H9 (cell line): ENCODE measurements around the gene GFI1. TPM values are rescaled to one million over a fixed set of nuclear protein-coding genes. Genes with fewer than 3 reads are reported as not detected.

ENCODE experiments used
- DNase-seq: peaks from one replicate; pipeline ENCODE4 v3.0.0-alpha.2; 2017
- H2AFZ ChIP-seq: one replicate; pipeline ENCODE4 v1.6.1; 2013; ENCODE audit warnings: mild to moderate bottlenecking, low read length, control low read depth, moderate library complexity
- H2AK5ac ChIP-seq: 2 replicates; pipeline ENCODE4 v1.6.1; 2013; ENCODE audit warnings: low read length, control low read depth, mixed read lengths; ENCODE audit not compliant: insufficient read length
- H2BK120ac ChIP-seq: one replicate; pipeline ENCODE4 v1.6.1; 2013; ENCODE audit warnings: low read depth, mild to moderate bottlenecking, low read length, control low read depth, inconsistent platforms; ENCODE audit not compliant: poor library complexity, severe bottlenecking
- H2BK12ac ChIP-seq: 2 replicates; pipeline ENCODE4 v1.6.1; 2013; ENCODE audit warnings: low read length, control low read depth, mixed read lengths, low read depth; ENCODE audit not compliant: insufficient read length
- H2BK15ac ChIP-seq: 2 replicates; pipeline ENCODE4 v1.6.1; 2013; ENCODE audit warnings: low read depth, low read length, control low read depth
- H2BK20ac ChIP-seq: one replicate; pipeline ENCODE4 v1.6.1; 2013; ENCODE audit warnings: low read depth, mild to moderate bottlenecking, low read length, control low read depth, inconsistent platforms; ENCODE audit not compliant: poor library complexity, severe bottlenecking
- H2BK5ac ChIP-seq: 2 replicates; pipeline ENCODE4 v1.6.1; 2013; ENCODE audit warnings: low read length, control low read depth, mixed read lengths; ENCODE audit not compliant: insufficient read length
- H3K14ac ChIP-seq: 2 replicates; pipeline ENCODE4 v1.6.1; 2013; ENCODE audit warnings: low read length, control low read depth; ENCODE audit not compliant: insufficient read depth
- H3K18ac ChIP-seq: 2 replicates; pipeline ENCODE4 v1.6.1; 2013; ENCODE audit warnings: low read depth, mild to moderate bottlenecking, mixed read lengths, low read length, control low read depth; ENCODE audit not compliant: insufficient read length
- H3K23ac ChIP-seq: 2 replicates; pipeline ENCODE4 v1.6.1; 2013; ENCODE audit warnings: low read length, control low read depth, mixed read lengths, low read depth; ENCODE audit not compliant: insufficient read length
- H3K23me2 ChIP-seq: 2 replicates; pipeline ENCODE4 v1.6.1; 2013; ENCODE audit warnings: low read depth, mild to moderate bottlenecking, mixed read lengths, low read length, control low read depth; ENCODE audit not compliant: insufficient read length, poor library complexity, severe bottlenecking
- H3K27ac ChIP-seq: 2 replicates; pipeline ENCODE4 v1.5.1; 2013; ENCODE audit warnings: low read length, control low read depth, mixed read lengths, low read depth; ENCODE audit not compliant: insufficient read length
- H3K27me3 ChIP-seq: 2 replicates; pipeline ENCODE4 v1.6.1; 2013; ENCODE audit warnings: low read length, control low read depth, inconsistent platforms; ENCODE audit not compliant: insufficient read depth
- H3K4ac ChIP-seq: 2 replicates; pipeline ENCODE4 v1.6.1; 2013; ENCODE audit warnings: low read depth, mild to moderate bottlenecking, control low read depth, inconsistent platforms, low read length, moderate library complexity
- H3K4me1 ChIP-seq: 2 replicates; pipeline ENCODE4 v1.6.1; 2013; ENCODE audit warnings: low read length, control low read depth, inconsistent platforms; ENCODE audit not compliant: insufficient read depth
- H3K4me2 ChIP-seq: 2 replicates; pipeline ENCODE4 v1.6.1; 2013; ENCODE audit warnings: low read length, control low read depth, mixed read lengths; ENCODE audit not compliant: insufficient read length, insufficient read depth
- H3K56ac ChIP-seq: 2 replicates; pipeline ENCODE4 v1.6.1; 2013; ENCODE audit warnings: low read depth, mild to moderate bottlenecking, mixed read lengths, low read length, control low read depth; ENCODE audit not compliant: insufficient read length
- H3K79me1 ChIP-seq: 2 replicates; pipeline ENCODE4 v1.6.1; 2013; ENCODE audit warnings: low read depth, mild to moderate bottlenecking, moderate library complexity, low read length, control low read depth, inconsistent platforms; ENCODE audit not compliant: insufficient read depth, poor library complexity, severe bottlenecking
- H3K79me2 ChIP-seq: 2 replicates; pipeline ENCODE4 v1.6.1; 2013; ENCODE audit warnings: low read length, control low read depth, inconsistent platforms; ENCODE audit not compliant: insufficient read depth
- H3K9ac ChIP-seq: 2 replicates; pipeline ENCODE4 v1.6.1; 2013; ENCODE audit warnings: low read length, control low read depth, mixed read lengths; ENCODE audit not compliant: insufficient read length; ENCODE audit errors: extremely low read depth
- H3K9me3 ChIP-seq: one replicate; pipeline ENCODE4 v1.6.1; 2013; ENCODE audit warnings: low read depth, low read length, inconsistent platforms; ENCODE audit not compliant: control insufficient read depth
- H3T11ph ChIP-seq: one replicate; pipeline ENCODE4 v1.6.1; 2013; ENCODE audit warnings: mild to moderate bottlenecking, low read length, control low read depth, inconsistent platforms
- H4K20me1 ChIP-seq: one replicate; pipeline ENCODE4 v1.6.1; 2013; ENCODE audit not compliant: control insufficient read depth, insufficient read length, insufficient read depth
- H4K5ac ChIP-seq: 2 replicates; pipeline ENCODE4 v1.6.1; 2013; ENCODE audit warnings: low read depth, mild to moderate bottlenecking, mixed read lengths, low read length, control low read depth; ENCODE audit not compliant: insufficient read length
- H4K8ac ChIP-seq: replicated peaks from 2 replicates; pipeline ENCODE4 v1.6.1; 2013; ENCODE audit warnings: low read length, control low read depth, mixed read lengths, low read depth; ENCODE audit not compliant: insufficient read length
- H4K91ac ChIP-seq: 2 replicates; pipeline ENCODE4 v1.6.1; 2013; ENCODE audit warnings: low read depth, mild to moderate bottlenecking, moderate library complexity, mixed read lengths, low read length, control low read depth; ENCODE audit not compliant: insufficient read length
- H3K27ac Mint-ChIP-seq, 3 experiments: 2 replicates in 2 of 3; 3 replicates in 1 of 3; pipeline ENCODE4 v1.8.0; 2020 to 2021; ENCODE audit warnings: mixed read lengths in 3 of 3, mild to moderate bottlenecking in 1 of 3, moderate library complexity in 1 of 3
- H3K27me3 Mint-ChIP-seq: 2 replicates; pipeline ENCODE4 v1.8.0; 2021; ENCODE audit warnings: low read depth, mild to moderate bottlenecking, moderate library complexity, mixed read lengths
- H3K36me3 Mint-ChIP-seq, 3 experiments: 2 replicates in 2 of 3; 3 replicates in 1 of 3; pipeline ENCODE4 v1.8.0; 2020 to 2021; ENCODE audit warnings: low read depth in 3 of 3, mixed read lengths in 3 of 3; ENCODE audit not compliant: insufficient read depth in 1 of 3
- H3K4me1 Mint-ChIP-seq, 2 experiments: 2 replicates each; pipeline ENCODE4 v1.8.0; 2020; ENCODE audit warnings: mixed read lengths in 2 of 2
- H3K4me3 Mint-ChIP-seq, 2 experiments: 2 replicates in 1 of 2; 3 replicates in 1 of 2; pipeline ENCODE4 v1.8.0; 2020 to 2021; ENCODE audit warnings: mild to moderate bottlenecking in 2 of 2, mixed read lengths in 2 of 2, moderate library complexity in 1 of 2
- H3K9me3 Mint-ChIP-seq, 2 experiments: 2 replicates in 1 of 2; 3 replicates in 1 of 2; pipeline ENCODE4 v1.8.0; 2020; ENCODE audit warnings: mild to moderate bottlenecking in 2 of 2, mixed read lengths in 2 of 2, moderate library complexity in 1 of 2
- CTCF ChIP-seq: fragments of 200-600 bp; sonication (generic); conservative IDR thresholded peaks from 3 replicates; pipeline ENCODE4 v1.8.0; 2021; ENCODE audit warnings: antibody characterized with exemption, mild to moderate bottlenecking
- WGBS: extraction: QIAGEN DNeasy Blood & Tissue Kit; methylation state at CpG from one replicate; pipeline ENCODE4 v1.1.7; 2013; ENCODE audit warnings: missing lambda C conversion rate, low lambda C conversion rate, mixed read lengths; ENCODE audit not compliant: insufficient read length; ENCODE audit errors: extremely low coverage; 5-methylcytosine and 5-hydroxymethylcytosine counted together
- total RNA-seq: library from RNA; stranded (reverse); gene quantifications from 2 replicates; pipeline ENCODE4 v1.2.1, GENCODE V29; 2021

The GFI1 gene
- total RNA-seq, 1 experiment from 2014 or later = 0.11 TPM

- H2BK5ac ChIP-seq = no peak overlapping the region
- H4K5ac ChIP-seq = no peak overlapping the region
- peaks cover 63% of the 10 kb centered on the region for H3K27me3 Mint-ChIP-seq
- H4K20me1 ChIP-seq = no peaks in the 10 kb centered on the region
- H3K23me2 ChIP-seq = no peaks in the 10 kb centered on the region
- no peak overlapping the region for H3K18ac ChIP-seq
- H3K4ac ChIP-seq = no peak overlapping the region
- no peak for TF ChIP-seq CTCF
- H3K4me1 Mint-ChIP-seq = peaks cover 5 to 23% of the 10 kb centered on the region in 2 experiments; a peak in 2 of 4 replicates
- no peaks in the 10 kb centered on the region for H3K9me3 ChIP-seq
- no peak overlapping the region for H3K14ac ChIP-seq
- no peak overlapping the region for H3K4me2 ChIP-seq
- H2BK120ac ChIP-seq = no peak overlapping the region
- peaks cover 12% of the 10 kb centered on the region; the same call in 1 of the 2 replicates for H3K27me3 ChIP-seq
- no peak overlapping the region for H2BK20ac ChIP-seq
- H4K8ac ChIP-seq = no peak overlapping the region
- no peak overlapping the region for H3K56ac ChIP-seq
- H3K23ac ChIP-seq = no peak overlapping the region
- H2AFZ ChIP-seq = no peak overlapping the region
- no peak for DNase-seq
- no peaks in the 10 kb centered on the region for H3K4me1 ChIP-seq
- no peak overlapping the region for H2BK15ac ChIP-seq
- no peak overlapping the region for H3K9ac ChIP-seq
- no peak overlapping the region for H2BK12ac ChIP-seq
- no peak overlapping the region for H2AK5ac ChIP-seq
- H3K79me2 ChIP-seq = no peaks in the 10 kb centered on the region
- no peak overlapping the region for H3T11ph ChIP-seq
- no peaks in the 10 kb centered on the region for H3K36me3 Mint-ChIP-seq
- H3K79me1 ChIP-seq = no peaks in the 10 kb centered on the region
- 0 out of 5 replicates have a peak, but pooled peaks cover 0 to under 1% of the 10 kb centered on the region in 2 experiments for H3K9me3 Mint-ChIP-seq
- WGBS = no CpG with 5 or more reads among the region's 5 CpGs
- H3K27ac ChIP-seq = no peak overlapping the region
- no peak overlapping the region for H3K4me3 Mint-ChIP-seq
- no peak overlapping the region for H4K91ac ChIP-seq
- H3K27ac Mint-ChIP-seq = no peak overlapping the region
These were observed 12.8 kb downstream of the GFI1 start for GRCh38 chr1:92473781-92474495.
